Stimulated activated CD8-positive, alpha-beta memory T cell treated with anti-CD3 and anti-CD28 coated beads, Interleukin-7, amount 100 ng/mL, for 48 hours (primary cell): ENCODE data around the gene NDUFS6.
"Not testable (repeated sequence)": the region's sequence is repeated elsewhere in the genome, so short reads cannot be mapped to it uniquely, and the experiment has no call there.

Experiments used
- DNase-seq, 2 donors: peaks; one replicate each; pipeline ENCODE4 v3.0.0-alpha.2; 2020; ENCODE audit warnings: low read depth in 1 of 2; ENCODE audit errors: extremely low read depth in 1 of 2

Gene NDUFS6

DNA sequence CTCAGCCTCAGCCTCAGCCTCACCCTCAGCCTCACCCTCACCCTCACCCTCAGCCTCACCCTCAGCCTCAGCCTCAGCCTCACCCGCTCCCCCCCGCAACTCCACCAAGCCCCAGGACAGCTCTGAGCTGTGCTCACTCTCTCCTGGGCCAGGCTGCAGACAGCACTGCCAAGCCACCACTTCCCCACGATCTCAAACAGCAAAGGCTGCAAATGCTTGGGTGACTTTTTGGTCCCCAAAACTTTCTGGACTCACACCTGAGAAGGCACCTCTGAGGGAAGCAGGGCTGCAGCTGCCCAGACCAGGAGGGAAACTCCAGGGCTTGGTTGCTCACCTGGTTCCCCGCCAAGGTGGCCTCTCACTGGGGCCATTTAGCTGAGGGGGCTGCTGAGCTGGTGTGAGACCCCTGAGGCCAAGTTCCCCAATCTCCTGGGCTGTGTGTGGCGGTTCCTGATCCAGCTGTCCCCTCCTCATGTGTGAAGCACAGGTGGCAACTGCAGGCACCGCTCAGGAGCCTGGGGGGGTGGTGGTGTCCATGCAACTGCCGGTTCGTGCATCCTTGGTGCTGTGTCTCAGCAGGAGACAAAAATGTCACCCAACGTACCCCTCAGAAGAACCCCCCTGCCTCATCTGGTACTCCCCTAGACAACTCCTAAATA lies 19.4 kb upstream of the NDUFS6 start:
- no peak for DNase-seq

DNA sequence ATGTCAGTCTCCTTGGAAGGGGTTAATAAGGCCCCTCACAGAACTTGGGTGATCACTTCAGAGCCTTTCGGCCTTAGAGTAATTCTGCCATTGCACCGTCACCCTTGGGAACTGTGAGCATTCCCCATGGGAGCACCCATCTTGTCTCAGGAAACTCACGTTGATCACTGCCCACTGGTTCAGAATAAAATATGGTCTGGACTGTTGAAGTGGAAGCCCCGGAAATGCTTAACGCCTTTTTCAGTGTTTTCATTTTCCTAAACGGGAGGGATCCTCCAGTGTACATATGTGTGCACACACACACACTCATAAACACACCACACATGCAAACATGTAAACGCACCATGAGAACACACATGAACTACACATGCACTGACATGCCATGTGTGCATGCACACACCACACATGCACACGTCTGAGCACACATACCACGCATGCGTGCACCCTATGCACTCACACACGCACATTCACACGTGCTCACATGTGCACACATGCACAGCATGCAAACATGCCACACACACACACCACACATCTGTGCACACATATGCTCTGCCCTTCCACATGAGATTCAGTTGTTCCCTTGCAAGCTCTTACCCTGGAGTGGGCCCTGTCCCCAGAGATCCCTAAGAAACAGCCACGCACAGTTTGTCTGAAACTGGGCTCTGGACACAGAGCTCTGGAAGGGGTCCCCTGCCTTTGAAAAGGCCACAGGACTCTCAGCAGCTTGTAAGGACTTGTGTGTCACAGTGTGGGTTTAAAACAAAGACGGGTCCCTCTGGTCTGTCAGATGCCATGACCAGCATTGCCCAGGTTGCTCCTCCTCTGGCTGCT lies 18.6 kb upstream of the NDUFS6 start:
- no peak for DNase-seq

GRCh38 chr5:1783216-1783554 lies 18.0 kb upstream of the NDUFS6 start:
- no peak for DNase-seq

DNA sequence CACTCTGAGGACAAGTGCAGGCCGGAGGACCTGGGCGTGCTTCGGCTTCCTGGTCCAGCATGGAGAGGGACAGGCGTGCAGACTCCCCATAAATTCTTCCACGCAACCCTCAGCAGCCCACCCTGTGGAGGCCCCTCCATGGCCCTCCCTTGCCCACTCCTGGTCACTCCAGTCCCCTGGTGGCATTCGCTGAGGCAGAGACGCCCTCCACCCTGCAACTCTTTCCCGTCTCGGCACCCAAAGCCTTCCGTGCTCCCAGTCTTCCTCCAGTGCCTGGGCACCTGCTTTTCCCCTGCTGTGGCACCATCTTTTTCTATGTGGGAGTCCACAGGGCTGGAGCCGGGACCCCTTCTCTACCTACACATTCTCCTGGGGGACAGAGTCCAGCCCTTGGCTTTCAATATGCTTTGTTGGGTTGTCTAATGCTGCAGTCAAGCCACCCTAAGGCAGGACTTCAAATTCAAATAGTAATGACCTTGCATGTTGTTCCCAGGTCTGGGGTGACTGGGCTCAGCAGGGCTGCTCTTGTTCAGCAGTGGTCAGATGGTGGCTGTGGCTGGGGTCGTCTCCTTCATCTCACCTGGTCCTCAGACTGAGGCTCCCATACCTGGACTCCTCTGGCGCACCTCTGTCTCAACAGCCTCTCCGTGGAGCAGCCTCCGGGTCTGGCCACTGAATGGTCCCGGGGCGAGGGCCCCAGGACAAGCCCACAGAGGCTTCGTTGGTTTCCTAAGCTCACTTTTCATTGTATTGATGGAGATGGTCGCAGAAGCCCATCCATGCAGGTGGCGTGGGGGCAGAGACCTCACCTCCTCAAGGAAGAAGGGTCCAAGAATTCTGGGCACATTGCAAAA lies 16.8 kb upstream of the NDUFS6 start:
- DNase-seq: no peak

DNA sequence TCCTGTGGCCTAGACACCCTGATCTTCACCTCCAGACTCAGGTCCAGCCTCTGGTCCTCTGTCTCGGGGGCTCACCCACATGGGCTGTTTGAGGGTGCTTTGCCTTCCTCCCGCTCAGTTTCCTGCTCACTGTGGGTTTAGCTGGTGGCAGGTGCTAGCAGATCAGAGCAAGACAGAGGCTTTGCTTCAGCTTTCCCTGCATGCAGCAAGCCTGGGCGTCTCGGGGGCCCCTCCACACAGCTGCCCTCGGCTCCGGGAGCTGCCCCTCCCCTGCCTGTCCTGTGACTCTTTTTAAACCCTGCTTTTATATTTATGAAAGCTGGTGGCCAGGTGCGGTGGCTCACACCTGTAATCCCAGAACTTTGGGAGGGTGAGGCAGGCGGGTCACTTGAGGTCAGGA lies 16.1 kb upstream of the NDUFS6 start:
- no peak for DNase-seq

GRCh38 chr5:1785984-1786383 lies 15.2 kb upstream of the NDUFS6 start:
- DNase-seq: no peak

DNA sequence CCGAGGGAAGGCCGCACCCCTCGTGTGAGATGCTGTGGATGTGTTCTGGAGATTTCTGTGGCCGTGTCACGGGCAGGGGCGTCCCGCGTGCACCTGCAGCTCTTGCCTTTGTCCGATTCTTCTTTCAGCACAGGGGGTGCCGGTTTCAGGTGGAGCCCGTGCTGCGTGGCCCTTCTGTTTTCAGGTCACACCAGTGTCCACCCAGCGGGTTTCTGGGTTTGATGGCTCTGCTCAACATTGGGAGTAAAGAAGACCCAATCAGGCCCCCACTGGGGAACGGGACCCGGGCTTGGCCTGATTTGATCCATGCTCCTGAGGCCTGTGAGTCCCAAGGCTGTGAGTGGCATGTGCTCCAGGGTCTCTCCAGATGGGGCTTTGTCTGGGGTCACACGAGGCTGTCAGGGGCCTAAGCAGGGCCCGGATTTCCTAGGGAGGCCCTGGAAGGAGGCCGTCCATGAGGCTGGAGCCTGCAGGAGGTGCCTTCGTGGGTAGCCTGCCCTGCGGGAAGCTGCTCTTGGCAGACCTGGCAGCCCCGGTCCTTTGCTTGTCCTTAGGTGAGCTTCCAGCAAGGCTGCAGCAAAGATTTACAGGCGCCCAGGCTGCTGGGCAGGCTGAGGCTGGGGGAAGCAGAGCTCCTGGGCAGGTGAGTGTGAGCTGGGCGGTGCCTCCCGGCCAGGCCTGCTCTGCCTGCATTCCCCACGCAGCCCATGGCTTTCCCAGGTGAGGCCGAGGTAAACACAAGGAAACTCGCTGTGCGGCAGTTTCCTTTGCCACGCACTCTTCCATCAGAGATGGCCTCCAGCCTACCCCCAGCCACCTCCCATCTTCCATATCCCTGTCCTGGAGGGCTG lies 14.4 kb upstream of the NDUFS6 start:
- DNase-seq: no peak

GRCh38 chr5:1787472-1788047 lies 13.6 kb upstream of the NDUFS6 start:
- DNase-seq: no peak

DNA sequence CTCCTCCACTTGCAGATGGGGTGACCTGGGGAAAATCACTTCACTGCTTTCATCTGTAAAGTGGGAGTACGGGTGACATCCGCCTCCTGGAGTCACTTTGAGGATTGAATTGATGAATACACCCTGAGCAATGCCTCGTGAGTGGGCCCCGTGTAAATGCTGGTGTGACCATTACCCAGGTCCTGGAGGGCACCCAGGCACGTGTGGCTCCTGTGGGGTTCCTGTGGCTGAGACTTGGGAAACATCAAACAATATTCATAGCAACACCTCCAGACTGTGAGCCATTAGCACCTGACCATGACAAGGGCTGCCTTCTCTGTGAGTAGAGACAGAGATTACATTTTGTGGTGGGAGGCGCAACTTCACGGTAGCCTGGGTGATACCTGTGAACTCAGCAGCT lies 13.0 kb upstream of the NDUFS6 start:
- DNase-seq: no peak

GRCh38 chr5:1788828-1789227 lies 12.4 kb upstream of the NDUFS6 start:
- DNase-seq: no peak

DNA sequence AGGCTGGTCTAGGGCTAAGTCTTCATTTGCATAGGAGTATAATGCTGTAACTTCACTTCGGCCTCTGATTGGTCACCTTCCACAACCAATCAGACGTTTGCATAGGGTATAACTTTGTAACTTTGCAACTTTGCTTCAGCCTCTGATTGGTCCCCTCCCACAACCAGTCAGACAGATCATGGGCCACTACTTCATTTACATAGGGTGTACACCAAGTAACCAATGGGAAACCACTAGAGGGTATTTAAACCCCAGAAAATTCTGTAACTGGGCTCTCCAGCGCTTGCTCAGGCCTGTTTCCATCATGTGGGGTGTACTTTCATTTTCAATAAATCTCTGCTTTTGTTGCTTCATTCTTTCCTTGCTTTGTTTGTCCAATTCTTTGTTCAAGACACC lies 11.8 kb upstream of the NDUFS6 start:
- DNase-seq: not testable (repeated sequence)

GRCh38 chr5:1789834-1790471 lies 11.3 kb upstream of the NDUFS6 start:
- DNase-seq: no peak

DNA sequence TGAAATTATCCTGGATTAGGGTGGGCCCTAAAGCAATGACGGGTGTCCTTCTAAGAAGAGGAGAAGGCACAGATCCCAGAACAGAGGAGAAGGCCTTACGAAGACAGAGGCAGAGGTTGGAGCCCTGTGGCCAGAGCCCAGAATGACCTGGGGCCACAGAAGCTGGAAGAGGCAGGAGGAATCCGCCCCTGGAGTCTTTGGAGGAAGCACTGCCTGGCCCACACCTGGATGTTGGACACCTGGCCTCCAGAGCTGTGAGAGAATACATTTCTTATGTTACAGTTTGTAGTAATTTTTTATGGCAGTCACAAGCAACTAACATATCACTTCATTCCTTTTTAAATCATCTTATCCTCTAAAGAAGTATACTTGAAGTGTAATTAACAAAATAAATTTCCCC lies 10.0 kb upstream of the NDUFS6 start:
- no peak for DNase-seq

DNA sequence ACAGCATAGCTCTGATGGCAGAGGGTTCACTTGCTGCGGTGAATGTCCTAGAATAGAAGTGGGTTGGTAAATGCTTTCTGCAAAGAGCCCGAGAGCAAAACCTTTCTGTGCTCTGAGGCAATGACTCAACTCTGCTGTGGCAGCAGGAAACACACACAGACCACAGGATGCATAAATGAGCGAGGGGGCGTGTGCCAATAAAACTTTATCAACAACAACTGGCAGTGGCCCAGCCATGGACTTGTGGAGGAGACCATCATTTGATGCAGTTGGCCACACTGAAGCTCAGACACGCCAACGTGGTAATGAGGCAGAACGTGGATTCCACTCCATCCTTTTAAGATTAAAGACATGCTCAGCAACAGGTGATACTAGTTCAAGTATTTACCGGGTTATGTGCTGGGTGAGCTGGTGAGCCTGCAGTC lies 8.4 kb upstream of the NDUFS6 start:
- peak; percentile 55 to 73 for DNase-seq

DNA sequence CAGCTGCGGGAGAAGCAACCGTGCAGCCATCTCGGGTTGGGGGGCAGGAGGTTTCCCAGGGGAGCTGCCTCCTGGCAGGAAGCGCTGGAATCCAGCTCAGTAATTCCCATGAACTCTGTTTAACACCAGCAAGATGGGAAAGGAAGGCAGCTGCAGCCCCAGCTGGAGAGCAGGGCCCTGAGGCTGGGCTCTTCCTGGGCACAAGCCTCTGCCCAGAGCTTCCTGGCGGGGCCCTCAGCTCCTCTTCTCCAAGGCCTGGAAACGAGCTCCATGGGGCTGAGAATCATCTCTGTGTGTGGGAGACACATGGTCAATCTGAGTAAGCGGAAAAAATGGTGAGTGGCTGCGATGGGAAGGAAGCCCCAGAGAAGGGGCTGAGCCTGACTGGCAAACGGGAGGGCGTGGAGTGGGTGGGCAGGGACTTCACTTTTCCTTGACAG lies 7.9 kb upstream of the NDUFS6 start:
- DNase-seq: peak in 1 of 2 donors; percentile 59

DNA sequence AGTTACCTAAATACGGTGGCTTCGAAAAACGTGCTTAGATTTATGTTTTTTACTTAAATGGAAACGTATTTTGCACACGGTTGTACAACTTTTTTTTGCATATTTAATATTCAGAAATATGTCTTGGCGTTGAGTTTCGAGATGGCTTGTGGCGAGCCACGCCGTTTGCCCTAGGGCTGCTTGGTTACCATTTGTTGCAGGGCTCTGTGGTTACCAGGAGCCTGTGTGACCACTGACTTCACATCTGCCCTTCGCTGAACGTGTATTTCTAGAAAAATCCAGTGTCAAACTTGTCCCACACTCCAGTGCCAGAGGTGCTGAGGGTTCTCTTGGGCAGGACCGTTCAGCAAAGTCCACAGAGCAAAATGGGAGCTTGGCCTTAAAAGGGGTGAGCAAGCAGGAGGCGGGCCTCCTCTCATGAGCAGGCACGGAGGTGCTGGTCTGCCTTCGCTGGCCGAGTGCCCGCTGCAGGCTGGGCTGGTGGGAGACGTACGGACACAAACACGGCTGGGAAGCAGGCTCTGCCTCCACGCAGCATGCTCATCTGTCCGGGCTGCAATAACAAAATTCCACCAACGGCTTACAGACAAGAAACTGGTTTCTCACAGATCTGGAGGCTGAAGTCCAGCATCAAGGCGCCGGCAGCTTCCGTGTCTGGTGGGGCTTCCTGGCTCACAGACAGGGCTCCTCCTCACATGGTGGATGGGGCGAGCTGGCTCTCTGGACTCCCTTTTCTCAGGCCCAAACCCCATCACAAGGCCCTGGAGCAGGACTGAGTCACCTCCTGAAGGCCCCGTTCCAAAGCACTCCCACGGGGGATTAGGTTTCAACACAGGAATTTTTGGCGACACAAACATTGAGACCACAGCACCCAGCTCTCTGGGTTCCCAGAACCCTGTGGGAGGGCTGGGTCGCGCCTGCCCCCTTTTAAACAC lies 7.0 kb upstream of the NDUFS6 start:
- no peak for DNase-seq

DNA sequence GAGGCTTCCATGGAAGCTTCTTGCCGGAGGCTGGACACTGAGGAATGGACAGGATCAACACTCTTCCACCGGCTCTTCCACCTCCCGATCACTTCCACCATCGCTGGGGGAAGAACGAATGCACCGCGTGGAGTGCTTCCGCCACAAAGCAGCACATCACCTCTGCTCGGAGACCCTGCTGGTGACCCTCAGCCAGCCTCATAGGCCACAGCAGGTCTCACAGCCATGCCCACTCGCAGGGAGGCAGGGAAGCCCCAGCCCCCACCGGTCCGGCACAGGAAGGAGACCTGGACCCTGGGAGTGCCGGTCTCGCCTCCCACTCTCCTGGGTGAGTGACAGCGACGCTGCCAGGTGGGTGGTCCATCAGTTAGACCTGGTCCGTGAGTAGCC lies 6.3 kb upstream of the NDUFS6 start:
- no peak for DNase-seq

- no peak for DNase-seq
Observed at GRCh38 chr5:1795506-1795905, 5.7 kb upstream of the NDUFS6 start.

GRCh38 chr5:1795931-1796330 lies 5.3 kb upstream of the NDUFS6 start:
- DNase-seq: no peak
